GM18499 (cell line): ENCODE measurements around the gene SETBP1.

ENCODE experiments used
- ATAC-seq: cut with Tn5 transposase; IDR thresholded peaks from one replicate; pipeline ENCODE4 v1.9.1; 2021; ENCODE audit warnings: moderate number of reproducible peaks; ENCODE audit not compliant: insufficient read depth, unreplicated experiment

SETBP1 gene

GRCh38 chr18:44889111-44889510, 208.4 kb downstream of the SETBP1 start:
- no peak for ATAC-seq

- ATAC-seq, result no peak
Measured at GRCh38 chr18:44893045-44893706, 212.5 kb downstream of the SETBP1 start.

- ATAC-seq, result no peak
Measured at GRCh38 chr18:44893966-44894365, 213.3 kb downstream of the SETBP1 start.

- ATAC-seq, result no peak
Measured at GRCh38 chr18:44895176-44895798, 214.6 kb downstream of the SETBP1 start.

DNA sequence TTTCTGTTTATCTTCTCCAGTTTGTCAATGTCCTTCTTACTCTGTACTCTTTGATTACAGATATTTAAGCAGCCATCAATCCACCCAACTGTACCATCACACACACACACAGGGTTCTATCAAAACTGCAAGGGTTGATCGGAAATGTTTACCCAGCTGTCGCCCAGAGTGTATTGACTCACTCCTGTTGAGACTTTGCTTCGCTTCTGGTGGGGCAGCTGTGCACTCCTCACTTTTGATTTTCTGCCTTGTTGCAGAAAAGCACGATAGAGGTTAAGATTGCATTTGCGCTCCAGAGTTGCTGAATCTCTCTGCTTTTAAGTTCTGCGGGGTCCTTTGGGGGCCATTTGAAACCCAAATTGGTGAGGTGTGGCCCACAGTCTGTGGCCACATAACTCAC, 216.2 kb downstream of the SETBP1 start:
- no peak for ATAC-seq

GRCh38 chr18:44897411-44897810, 216.7 kb downstream of the SETBP1 start:
- no peak for ATAC-seq

GRCh38 chr18:44897816-44898215, 217.1 kb downstream of the SETBP1 start:
- ATAC-seq, result no peak

DNA sequence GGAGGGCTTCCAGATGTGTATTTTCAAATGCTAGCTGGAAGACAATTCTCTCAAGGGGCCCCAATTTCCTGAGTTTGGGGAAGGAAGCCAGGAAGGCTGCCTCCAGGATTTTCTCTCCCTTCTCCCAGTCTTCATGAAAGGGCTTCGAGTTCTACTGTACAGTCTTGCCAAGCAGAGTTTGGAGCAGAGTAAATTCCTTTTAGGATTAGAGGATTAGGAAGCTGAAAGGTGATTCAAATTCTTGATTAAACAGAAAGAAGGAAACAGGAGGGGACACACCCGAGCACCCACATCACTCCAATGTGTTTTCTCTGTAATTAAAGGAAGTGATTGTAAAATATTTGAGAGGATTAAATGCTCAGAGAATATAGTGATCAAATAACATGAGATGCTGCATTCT, 217.8 kb downstream of the SETBP1 start:
- no peak for ATAC-seq

GRCh38 chr18:44899832-44900231, 219.1 kb downstream of the SETBP1 start:
- no peak for ATAC-seq

DNA sequence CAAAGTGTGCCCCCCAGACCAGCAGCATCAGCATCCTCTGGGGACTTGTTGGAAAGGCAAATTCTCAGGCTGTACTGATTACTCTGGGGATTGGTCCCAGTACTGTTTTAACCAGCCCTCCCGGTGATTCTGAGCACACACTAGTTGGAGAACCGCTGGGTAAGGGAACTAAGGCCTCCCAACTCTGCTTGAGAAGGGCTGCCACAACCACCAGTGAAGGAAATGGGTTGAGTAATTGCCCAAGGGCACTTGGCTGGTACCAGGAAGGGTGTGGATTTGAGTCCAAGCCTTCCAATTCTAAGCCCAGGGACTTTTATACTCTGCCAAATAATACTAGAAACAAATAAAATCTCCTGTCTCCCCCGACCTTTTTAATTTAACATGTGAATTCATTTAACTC, 219.9 kb downstream of the SETBP1 start:
- no peak for ATAC-seq

- ATAC-seq, result no peak
Measured at GRCh38 chr18:44901283-44901682, 220.6 kb downstream of the SETBP1 start.

GRCh38 chr18:44903327-44903726, 222.6 kb downstream of the SETBP1 start:
- ATAC-seq, result no peak

DNA sequence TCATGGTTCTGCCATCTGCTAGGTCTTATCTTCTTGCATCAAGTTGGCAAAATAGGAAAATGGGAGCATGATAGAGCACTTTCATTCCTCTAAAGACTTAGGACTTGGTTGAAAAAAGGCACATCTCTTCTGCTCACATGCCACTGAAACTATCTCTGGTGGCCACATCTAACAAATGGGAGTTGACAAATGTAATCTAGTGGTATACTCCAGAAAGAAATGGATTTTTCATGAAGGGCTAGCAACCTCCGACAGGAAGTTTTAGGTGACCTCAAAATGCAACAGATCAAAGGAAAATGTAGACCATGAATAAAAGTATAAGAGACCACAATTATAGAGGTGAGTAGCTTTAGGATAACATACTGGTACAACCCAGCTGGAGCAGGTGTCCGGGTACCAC, 224.1 kb downstream of the SETBP1 start:
- no peak for ATAC-seq

GRCh38 chr18:44909191-44909719, 228.6 kb downstream of the SETBP1 start:
- peak; percentile 88 for ATAC-seq

- ATAC-seq, result no peak
Measured at GRCh38 chr18:44911260-44911659, 230.6 kb downstream of the SETBP1 start.

DNA sequence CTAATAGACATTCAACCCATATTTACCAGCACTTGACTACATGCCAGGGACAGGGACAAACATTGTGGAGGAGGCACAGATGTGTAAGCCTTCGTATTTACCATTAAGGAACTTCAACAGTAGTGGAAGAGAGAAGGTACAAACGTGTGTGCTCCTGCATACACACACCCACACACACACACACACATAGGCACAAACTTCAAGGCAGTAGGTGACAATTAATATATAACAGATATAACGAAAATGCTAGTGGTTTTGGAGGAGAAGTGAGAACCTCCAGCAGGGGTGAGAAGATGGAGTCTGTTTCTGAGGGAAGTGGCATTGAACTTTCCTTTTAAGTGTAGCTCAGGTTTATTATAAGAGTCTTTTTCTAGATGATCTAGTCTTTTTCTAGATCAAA, 231.1 kb downstream of the SETBP1 start:
- ATAC-seq, result no peak

DNA sequence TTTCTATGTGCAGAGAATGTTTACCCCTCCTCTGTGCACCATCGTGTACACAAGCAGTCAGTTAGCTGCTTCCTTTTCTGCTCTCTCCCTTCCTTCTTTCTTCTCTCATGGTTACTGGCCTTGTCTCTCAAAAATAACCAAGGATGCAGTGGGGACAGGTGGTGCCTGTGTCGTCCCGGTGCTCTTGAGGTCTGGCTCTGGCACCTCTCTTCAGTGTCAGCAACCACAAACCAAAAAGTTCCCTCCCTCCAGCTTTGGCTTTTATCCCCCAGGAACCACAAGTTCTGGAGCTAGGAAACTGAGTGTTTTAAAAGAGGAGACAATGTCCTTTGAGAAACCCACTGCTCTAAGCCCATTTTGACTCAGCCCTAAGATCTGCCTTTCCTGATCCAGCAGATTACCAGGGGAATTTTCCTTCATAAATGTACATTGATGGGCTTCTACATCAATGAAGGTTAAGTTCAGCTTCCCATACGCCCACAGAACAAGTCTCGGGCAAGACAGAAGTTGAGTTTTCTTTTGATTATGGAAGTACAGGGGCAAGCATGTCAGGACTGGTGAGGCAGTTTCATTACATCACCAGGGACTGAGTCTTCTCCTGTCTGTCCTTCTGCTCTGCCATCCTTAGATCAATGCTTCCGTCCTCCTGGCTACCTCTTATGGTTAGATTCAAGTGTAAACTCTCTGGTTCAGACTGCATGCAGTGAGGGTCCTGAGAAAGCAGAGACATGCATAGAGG, 232.2 kb downstream of the SETBP1 start:
- ATAC-seq, result no peak

- no peak for ATAC-seq
Measured at GRCh38 chr18:44914028-44914427, 233.3 kb downstream of the SETBP1 start.

DNA sequence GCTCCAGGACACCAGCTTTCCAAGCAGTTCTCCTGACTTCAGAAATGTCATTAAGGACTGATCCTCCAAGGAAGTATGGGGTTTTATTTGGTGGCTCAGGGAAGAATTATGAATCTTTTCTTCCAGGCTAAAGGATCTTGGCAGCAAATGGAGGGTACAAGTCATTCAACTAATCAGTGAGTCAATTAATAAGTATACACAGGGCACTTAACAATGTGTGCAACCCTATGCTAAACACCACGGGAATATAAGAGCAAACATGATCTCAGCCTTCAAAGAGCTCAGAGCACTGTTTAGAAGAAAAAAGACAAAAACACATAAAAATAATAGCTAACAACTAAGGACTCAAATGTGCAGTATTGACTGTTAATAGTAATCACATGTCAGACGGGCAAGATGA, 234.5 kb downstream of the SETBP1 start:
- no peak for ATAC-seq

GRCh38 chr18:44915661-44916060, 235.0 kb downstream of the SETBP1 start:
- ATAC-seq, result no peak

DNA sequence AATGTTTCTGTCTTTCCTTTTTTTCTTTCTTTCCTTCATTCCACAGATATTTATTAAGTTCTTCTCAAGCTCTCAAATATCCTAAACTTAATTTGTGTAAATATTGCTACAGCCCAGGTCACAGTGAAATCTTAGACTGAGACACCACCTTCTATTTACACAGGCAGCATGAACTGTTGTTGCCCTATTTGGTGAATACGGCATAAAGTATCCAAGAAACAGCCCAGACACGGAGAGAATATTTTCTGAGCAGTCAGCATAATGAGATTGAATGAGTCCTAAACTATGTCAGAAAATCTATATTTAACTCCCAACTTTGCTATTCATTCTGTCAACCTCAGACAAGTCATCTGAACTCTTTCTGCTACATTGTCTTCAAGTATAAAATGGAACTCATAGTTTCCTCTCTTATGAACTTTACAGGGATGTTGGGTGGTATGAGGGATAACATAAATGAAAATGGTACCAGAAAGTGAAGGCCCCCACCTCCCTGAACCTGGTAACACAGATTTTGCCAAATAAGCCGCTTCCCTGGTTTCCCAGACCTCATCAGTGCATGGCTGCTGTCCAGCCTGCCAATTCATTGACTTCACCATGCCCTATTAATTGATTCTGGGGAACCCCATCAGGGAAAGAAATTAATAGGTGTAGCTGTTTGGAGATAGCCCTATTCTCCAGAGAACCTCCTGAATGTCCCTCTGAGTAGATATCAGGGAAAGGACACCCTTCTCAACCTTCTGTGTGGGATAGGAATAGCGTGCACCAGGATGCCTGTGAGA, 235.9 kb downstream of the SETBP1 start:
- ATAC-seq, result no peak
